Measurements from ENCODE around the gene MRPS30.
"Not testable (repeated sequence)": the region's sequence is repeated elsewhere in the genome, so short reads cannot be mapped to it uniquely, and the experiment has no call there.

The MRPS30 gene

DNA sequence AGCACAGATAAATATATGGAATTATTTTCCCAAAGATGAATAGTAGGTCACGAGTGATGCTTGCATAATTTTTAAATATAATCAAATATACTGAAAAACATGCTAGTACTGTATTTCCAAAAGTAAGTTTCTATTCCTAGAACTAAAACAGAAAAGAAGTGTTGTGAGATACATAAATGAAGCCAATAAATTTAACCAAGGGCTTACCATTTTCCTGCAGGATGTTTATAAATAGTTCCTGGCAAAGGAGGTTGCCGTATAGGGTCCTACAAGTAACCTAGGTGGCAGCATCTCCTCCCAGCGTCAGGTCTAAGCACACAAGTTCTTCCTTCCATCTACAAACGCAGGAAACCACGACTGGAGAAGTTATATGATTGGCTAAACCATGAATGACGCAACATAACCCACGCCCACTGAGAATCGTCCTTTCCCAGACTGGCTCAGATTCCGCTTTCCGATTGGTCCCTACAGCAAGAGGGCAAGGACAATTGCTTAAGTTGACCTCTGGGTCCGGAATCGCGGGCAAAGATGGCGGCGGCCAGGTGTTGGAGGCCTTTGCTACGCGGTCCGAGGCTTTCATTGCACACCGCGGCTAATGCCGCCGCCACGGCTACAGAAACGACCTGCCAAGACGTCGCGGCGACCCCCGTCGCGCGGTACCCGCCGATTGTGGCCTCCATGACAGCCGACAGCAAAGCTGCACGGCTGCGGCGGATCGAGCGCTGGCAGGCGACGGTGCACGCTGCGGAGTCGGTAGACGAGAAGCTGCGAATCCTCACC is at the start of gene MRPS30:
Gene MRPS30 (plus strand): TSS at position 513 of the 780 bp plus-strand sequence. CDS start 16 bp downstream, at position 529.
- in situ Hi-C loops (cut with HindIII; ENCODE audit: low pct_ligation_motif_present, low pct_unique_long_range_greater_than_20kb, low sequenced_read_pairs), result no loop called here
- DNase-seq, result peak; percentile 98

DNA sequence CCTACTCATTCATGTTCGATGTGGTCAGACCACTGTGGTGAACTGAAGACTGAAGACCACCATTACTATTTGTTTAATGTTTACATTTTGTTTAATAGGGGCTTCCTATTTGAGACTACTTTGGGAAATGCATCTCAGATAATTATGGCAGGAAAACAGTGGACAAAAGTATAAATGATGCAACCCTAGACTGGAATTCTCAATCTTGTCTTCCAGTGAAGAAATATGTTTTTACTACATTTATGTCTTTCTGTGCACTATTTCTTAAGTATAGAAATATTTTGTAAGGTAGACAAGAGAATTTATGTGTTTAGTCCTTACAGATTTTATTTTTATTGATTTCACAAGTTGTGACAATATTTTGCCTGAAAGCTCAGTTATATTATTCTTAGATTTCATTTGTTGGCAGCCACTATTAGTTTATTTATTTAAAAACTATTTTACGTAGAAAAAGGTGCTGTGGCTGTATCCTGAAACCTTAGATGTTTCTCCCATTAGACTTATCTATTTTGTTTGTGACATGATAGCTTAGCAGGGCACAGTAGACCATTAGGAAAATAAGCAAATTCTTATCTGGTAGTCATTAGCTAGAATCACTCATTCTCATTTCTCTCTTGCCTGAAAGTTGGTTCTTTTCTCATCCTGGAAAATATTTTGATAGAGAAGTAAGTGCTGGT is 39.4 kb upstream of the MRPS30 start:
- in situ Hi-C loops (cut with HindIII; ENCODE audit: low pct_ligation_motif_present, low pct_unique_long_range_greater_than_20kb, low sequenced_read_pairs), result no loop called here
- no peak for DNase-seq

DNA sequence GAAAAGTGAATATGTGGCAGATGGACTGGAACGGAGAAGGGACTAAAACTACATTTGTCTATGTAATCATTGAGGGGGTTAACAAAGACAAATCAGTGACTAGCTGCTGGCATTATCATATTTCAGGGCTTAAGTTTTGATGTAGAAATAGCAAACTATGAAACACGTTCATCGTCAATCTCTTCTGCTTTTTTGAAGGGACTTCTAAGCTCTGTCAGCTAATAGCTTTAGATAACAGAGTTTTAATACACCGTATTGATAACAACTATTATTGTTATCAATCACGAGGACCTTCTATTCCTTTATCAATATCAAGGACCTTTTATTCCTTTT is 38.9 kb upstream of the MRPS30 start:
- in situ Hi-C loops (cut with HindIII; ENCODE audit: low pct_ligation_motif_present, low pct_unique_long_range_greater_than_20kb, low sequenced_read_pairs), result no loop called here
- DNase-seq, result no peak

DNA sequence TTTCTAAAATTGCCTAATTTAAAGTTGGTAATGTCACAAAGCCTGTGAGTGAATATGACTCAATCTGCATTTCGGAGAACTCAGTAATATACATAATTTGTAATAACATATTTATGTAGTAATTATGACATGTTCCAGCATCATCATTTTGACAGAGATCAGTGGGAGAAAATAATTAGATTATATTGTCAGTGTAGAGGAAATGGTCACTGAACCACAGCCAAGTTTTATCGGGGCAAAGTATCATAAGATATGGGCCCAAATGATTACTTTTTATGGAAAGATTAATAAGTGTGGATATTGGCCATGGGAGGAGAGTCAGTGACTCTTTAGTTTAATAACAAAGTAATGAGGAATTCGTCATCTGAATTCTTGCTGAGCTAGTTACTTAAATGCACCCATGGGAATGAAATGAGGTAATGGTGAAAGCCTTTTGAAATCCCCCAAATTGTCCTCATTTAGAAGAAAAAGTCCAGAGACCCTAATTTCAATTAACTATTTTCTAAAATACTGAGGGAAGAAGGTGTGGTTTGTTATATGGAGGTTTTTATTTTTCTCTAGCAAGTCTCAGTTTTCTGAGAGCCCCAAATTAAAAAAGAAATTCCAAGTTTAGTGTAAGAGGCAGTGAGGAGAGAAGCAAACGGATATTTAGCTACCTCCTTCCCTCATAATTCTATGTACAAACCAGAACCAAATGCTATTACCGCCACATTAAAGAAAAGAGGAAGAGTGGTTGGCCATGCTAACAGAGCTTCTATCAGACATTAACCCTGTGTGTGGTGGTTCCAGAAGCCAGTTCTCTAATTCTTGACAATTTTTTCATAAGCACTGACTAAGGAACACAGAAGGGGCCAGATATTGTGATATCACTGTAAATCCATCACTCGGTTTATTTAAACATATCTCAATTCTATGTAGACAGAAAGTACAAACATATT is 37.7 kb upstream of the MRPS30 start:
- DNase-seq, result no peak
- in situ Hi-C loops (cut with HindIII; ENCODE audit: low pct_ligation_motif_present, low pct_unique_long_range_greater_than_20kb, low sequenced_read_pairs), result no loop called here

DNA sequence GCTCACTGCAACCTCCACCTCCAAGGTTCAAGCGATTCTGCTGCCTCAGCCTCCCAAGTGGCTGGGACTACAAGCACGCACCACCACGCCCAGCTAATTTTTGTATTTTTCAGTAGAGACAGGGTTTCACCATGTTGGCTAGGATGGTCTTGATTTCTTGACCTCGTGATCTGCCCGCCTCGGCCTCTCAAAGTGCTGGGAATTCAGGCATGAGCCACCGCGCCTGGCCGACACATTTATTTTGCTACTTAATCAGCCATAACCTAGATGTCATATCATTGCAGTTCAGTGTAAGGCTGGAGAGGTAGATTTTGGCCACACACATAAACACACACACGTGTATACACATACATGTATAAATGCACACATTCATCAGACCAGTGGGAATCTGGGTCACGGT is 36.4 kb upstream of the MRPS30 start:
- in situ Hi-C loops (cut with HindIII; ENCODE audit: low pct_ligation_motif_present, low pct_unique_long_range_greater_than_20kb, low sequenced_read_pairs); DNase-seq: not testable (repeated sequence)

DNA sequence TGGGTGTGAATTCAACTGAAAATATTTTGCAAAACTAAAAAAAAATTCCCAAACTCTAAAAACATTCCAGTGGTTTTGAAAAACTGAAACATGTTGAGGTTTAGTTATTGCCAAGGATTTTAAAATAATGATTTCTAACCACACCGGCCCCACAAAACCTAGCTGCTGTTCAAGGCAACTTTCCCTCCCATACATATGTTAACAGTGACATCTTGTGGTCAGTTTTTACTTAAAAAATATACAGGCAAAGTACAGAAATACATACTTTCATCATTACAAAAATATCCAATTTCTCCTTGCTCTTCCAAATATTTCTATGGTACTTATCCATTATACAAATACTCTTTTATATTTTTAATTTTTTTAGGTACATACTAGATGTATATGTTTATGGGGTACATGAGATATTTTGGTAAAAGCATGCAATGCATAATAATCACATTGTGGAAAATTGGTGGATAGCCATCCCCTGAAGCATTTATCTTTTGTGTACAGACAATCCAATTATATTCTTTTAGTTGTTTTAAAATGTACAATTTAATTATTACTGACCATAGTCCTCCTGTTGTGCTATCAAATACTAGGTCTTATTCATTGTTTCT is 34.4 kb upstream of the MRPS30 start:
- DNase-seq, result peak; percentile 40
- in situ Hi-C loops (cut with HindIII; ENCODE audit: low pct_ligation_motif_present, low pct_unique_long_range_greater_than_20kb, low sequenced_read_pairs), result no loop called here

DNA sequence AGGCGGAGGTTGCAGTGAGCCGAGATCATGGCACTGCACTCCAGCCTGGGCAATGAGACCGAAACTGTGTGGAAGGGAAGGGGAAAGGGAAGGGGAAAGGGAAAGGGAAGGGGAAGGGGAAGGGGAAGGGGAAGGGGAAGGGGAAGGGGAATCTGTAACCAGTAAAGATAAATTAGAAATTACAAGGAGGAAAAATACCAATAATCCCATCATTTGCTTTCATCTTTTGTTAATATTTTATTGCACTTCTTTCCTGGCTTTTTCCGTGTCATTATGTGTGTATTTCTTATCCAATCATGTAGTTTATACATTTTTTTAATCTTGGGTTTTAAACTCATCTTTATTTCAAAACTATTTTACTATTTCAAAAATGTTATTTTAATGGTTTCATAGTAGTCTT is 29.6 kb upstream of the MRPS30 start:
- in situ Hi-C loops (cut with HindIII; ENCODE audit: low pct_ligation_motif_present, low pct_unique_long_range_greater_than_20kb, low sequenced_read_pairs), result no loop called here
- DNase-seq, result no peak

DNA sequence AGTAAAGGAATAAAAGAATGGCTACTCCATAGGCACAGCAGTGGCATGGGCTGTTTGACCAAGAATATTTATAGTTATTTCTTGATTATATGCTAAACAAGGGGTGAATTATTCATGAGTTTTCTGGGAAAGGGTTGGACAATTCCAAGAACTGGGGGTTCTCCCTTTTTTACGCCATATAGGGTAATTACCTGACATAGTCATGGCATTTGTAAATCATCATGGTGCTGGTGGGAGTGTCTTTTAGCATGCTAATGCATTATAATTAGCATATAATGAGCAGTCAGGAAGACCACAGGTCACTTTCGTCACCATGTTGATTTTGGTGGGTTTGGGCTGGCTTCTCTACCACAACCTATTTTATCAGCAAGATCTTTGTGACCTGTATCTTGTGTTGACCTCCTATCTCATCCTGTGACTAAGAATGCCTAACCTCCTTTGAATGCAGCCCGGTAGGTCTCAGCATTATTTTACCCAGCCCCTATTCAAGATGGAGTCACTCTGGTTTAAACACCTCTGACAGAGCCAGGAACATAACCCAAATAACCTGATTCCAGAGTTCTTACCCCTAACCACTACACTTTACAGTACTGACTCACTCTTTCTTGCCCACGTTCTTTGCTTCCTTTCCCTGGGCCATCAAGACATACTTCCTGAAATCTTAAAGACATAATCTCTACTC is 25.0 kb upstream of the MRPS30 start:
- no peak for DNase-seq

DNA sequence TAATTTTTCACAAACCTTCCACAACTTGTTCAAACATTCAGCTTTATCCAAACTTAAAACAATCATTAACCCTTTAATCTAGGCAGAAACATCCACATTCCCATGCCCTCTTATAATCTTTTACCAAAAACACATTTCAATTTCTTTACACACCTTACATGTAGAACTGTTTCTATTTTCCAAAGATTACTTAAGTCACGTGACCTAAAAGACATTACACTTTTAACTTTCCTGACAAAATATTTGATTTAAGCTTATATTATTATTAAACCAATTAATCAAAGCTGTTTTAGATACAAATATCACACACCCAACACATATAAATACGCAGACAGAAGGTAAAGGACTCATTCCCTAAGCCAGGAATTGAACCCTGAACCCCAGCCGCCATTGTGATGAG is 21.0 kb upstream of the MRPS30 start:
- DNase-seq, result no peak
- in situ Hi-C loops (cut with HindIII; ENCODE audit: low pct_ligation_motif_present, low pct_unique_long_range_greater_than_20kb, low sequenced_read_pairs), result no loop called here

More for the DNA sequence above, 25.0 kb upstream of the MRPS30 start:
- in situ Hi-C loops (cut with HindIII; ENCODE audit: low pct_ligation_motif_present, low pct_unique_long_range_greater_than_20kb, low sequenced_read_pairs), result no loop called here

DNA sequence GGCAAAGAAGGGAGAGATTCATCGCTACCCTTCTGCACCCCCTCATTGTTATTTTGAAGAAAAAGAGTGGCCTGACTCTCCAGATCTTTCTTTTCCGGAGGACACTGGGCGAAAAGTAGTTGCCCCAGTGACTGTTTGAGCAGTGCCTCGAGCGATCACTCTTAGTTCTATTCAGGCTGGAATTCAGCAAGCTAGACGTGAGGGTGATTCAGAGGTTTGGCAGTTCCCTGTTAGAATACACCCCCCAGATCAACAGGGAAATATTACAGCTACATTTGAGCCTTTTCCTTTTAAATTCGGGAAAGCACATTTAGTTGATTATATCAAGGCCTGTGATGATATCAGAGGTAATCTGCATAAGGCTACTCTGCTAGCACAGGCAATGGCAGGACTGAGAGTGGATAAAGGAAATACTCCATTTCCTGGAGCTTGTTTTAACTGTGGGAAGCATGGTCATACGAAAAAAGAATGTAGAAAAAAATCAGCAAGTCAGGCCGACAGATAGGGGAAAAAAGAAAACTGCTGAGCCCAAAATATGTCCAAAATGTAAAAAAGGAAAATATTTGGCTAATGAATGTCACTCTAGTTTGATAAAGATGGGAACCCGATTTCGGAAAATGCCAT is 19.3 kb upstream of the MRPS30 start:
- peak; percentile 73 for DNase-seq
- in situ Hi-C loops (cut with HindIII; ENCODE audit: low pct_ligation_motif_present, low pct_unique_long_range_greater_than_20kb, low sequenced_read_pairs), result not testable (repeated sequence)

DNA sequence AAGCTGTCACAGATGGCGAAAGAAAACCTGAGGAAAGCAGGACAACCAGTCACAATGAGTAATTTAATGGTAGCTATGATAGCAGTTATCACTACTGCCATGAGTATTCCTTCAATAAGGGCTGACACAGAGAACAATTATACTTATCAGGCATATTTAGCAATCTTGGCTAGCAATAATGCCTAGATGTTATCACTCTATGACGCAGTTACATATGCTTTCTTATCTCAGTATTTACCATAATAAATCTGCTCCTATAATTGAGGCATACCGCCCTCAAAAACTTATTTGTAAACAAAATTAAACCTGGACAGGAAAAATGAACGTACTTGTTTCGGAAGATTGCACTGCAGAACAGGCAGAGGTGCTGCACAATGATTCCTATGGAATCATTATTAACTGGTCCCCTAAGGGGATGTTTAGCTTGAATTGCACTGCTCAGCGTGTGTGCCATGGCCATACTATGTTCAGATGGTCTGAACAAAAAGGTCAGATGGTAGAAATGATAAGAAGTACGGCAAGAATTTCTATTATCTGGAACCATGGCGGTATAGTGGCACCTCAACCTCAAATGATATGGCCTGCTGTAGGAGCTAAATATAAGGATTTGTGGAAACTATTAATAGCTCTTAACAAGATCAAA is 16.6 kb upstream of the MRPS30 start:
- DNase-seq; in situ Hi-C loops (cut with HindIII; ENCODE audit: low pct_ligation_motif_present, low pct_unique_long_range_greater_than_20kb, low sequenced_read_pairs): not testable (repeated sequence)

DNA sequence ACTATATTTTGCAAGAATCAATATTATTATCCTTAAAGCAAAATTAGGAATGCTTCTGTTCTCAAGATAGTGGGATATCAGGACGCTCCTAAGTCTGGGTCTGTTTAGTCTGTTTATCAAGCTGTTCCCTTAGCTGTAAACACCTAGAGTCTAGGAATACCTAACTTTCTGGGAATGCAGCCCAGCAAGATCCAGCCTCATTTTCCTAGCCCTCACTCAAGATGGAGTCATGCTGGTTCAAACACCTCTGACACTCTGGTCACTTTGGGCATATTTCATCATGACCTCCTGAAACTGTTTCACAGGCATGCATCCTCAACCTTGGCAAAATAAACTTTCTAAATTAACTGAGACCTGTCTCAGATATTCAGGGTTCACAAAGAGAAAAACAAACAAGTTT is 14.4 kb upstream of the MRPS30 start:
- in situ Hi-C loops (cut with HindIII; ENCODE audit: low pct_ligation_motif_present, low pct_unique_long_range_greater_than_20kb, low sequenced_read_pairs), result no loop called here
- no peak for DNase-seq

DNA sequence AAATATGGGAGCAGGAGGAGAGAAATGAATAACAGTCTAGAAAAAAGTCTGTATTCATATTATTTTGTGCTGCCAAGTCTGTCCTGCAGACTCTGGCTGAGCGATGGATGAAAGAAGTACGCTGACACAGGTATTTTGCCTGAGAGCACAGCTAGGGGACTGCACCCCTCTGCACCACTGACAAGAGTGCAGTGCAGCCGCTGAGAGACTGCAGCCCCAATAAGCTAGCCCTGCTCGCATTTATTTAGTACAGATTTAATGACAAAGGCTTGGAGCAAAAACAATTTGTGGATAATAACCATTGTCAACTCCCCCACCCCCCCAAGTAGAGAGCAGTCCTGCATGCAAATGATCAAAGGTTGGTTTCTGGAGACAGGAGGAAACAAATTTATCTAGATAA is 13.3 kb upstream of the MRPS30 start:
- no peak for DNase-seq
- in situ Hi-C loops (cut with HindIII; ENCODE audit: low pct_ligation_motif_present, low pct_unique_long_range_greater_than_20kb, low sequenced_read_pairs), result no loop called here

DNA sequence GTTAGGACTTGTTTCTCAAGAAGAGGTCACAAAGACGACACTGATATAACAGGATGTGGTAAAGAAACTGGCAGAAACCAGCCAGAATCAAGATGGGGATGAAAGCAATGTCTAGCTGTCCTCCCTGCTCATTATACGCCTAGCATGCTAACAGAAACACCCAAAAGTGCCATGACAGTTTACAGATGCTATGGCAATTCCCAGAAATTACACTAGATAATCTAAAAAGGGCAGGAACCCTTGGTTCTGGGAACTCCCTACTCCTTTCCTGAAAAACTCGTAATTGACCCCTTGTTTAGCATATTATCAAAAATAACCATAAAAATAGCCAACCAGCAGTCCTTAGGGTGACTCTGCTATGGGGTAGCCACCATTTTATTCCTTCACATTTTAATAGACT is 10.9 kb upstream of the MRPS30 start:
- no peak for DNase-seq
- in situ Hi-C loops (cut with HindIII; ENCODE audit: low pct_ligation_motif_present, low pct_unique_long_range_greater_than_20kb, low sequenced_read_pairs), result no loop called here

DNA sequence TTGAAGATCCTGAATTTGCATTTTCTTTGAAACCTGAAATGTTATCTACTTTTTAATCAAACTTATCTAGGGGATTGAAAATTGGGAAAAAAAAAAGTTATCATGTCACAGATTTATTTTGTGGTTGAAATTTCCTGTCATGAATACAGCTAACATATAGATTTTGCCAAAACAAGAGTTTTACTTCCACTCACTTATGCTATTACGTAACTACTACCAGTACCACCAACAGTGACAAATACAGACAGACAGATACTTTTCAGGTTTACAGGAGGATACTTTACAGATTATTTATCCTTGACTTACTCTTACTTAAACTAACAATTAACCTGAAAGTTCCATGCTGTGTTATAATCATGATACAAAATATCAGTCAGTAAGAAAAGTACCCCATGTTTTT is 6.8 kb upstream of the MRPS30 start:
- DNase-seq, result no peak
- in situ Hi-C loops (cut with HindIII; ENCODE audit: low pct_ligation_motif_present, low pct_unique_long_range_greater_than_20kb, low sequenced_read_pairs), result no loop called here

DNA sequence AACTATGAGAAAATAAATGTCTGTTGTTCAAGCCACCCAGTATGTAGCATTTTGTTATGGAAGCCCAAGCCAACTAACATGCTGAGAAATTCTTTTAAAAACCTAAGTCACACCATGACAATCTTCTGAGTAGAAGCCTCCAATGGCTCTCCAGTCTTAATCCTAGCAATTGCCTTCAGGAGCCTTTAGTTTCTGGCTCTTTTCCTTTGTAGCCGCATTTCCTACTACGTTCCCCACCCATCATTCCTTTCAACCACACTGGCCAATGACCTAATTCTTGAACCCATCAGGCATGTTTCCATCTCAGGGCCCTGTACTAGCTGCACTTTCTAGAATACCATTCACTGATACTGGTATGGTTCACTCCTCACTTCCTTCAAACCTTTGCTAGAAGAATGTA is 2.1 kb upstream of the MRPS30 start:
- in situ Hi-C loops (cut with HindIII; ENCODE audit: low pct_ligation_motif_present, low pct_unique_long_range_greater_than_20kb, low sequenced_read_pairs), result no loop called here

DNA sequence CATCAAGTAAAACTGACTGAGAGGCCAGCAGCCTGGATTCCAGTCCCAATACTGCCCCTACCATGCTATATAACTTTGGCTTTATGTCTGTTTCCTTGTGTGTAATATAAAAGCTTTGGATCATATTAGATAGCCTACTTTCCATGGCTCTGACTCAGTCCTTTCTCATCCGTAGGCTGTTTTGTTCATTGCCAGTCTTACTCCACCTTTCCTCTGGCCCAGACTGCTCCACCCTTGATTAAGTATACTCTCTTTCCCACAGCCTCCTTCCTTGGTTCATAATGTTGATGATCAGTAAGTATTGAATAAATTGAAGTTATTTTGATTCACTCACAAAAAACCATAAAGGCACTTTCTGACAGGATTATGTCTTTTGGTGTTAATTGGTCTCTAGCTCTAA is 1.5 kb upstream of the MRPS30 start:
- DNase-seq, result no peak
- in situ Hi-C loops (cut with HindIII; ENCODE audit: low pct_ligation_motif_present, low pct_unique_long_range_greater_than_20kb, low sequenced_read_pairs), result no loop called here

More for the DNA sequence above, 2.1 kb upstream of the MRPS30 start:
- DNase-seq, result no peak

Data from ACHN (cell line).